GM21825 (cell line): ENCODE measurements around the gene CD82.

Source experiments
- ATAC-seq: cut with Tn5 transposase; IDR thresholded peaks from one replicate; pipeline ENCODE4 v1.9.1; 2021; ENCODE audit warnings: mild to moderate bottlenecking, moderate library complexity; ENCODE audit not compliant: unreplicated experiment

The CD82 gene

DNA sequence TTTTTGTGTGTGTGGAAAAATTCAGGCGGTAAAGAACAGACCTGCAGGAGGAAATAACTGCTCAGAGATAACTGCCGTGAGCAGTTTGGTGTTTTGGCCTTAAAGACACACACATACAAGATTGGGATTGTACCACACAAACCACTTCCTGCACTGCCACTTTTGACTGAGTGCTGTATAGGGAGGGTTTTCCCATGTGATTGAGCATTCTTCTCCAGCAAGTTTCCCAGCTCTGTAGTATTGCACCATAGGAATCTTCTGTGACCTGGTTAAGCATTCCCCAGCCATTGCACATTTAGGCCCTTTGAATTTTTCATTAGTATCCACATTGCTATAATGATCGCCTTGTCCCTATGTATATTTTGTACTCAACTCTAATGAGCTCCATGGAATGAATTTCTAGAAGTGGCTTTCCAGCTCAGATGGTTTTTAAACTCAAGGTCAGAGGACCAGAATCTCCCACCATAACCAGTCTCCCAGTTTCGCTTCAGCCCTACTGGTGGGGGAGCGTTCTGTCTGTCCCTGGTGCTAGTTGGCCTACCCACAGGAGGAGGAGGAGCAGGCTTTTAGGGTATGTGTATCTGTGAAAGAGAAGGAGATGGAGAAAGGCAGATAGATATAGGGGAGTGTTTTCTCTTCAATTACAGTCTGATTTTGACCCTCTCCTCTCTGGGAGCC is 9.3 kb downstream of the CD82 start:
- peak; percentile 39 for ATAC-seq

DNA sequence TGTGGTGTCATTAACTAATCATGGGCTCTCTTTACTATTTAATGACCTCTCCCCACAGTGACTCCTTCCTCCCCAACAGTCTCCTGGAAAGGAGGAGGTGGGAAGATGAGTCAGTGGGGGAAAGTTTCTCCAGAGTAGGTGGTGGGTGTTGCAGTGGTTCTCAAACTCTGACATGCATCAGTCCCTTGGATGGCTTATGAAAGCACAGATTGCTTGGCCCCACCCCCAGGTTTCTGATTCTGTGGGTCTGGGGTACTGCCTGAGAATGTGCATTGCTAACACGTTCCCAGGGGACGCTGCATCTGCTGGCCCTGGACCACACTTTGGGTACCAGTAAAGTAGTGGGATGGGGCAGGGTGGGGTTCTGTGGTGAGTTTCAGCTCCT is 9.8 kb downstream of the CD82 start:
- no peak for ATAC-seq

- no peak for ATAC-seq
Measured at GRCh38 chr11:44575962-44576361, 10.5 kb downstream of the CD82 start.

DNA sequence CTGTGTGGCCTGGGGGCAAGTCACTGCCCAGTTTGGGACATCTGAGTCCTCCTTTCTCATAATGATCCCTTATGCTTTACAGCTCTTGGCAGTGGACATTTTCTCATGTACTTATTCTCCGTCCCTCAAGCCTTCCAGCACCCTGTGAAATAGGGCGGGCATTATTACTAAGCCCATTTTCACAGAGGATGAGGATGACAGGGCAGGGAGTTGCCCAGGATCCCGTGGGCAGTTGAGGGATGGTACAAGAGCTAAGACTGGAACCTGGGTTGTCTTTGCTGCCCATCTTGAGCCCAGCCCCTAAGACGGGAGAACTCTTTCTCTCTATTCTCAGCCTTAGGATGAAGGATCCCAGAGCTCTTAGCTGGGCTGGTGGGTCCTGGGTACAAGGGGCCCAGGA is 11.2 kb downstream of the CD82 start:
- no peak for ATAC-seq

GRCh38 chr11:44577231-44577830 is 11.9 kb downstream of the CD82 start:
- ATAC-seq: no peak

- ATAC-seq: peak; percentile 43
Measured at GRCh38 chr11:44578279-44578678, 12.8 kb downstream of the CD82 start.

DNA sequence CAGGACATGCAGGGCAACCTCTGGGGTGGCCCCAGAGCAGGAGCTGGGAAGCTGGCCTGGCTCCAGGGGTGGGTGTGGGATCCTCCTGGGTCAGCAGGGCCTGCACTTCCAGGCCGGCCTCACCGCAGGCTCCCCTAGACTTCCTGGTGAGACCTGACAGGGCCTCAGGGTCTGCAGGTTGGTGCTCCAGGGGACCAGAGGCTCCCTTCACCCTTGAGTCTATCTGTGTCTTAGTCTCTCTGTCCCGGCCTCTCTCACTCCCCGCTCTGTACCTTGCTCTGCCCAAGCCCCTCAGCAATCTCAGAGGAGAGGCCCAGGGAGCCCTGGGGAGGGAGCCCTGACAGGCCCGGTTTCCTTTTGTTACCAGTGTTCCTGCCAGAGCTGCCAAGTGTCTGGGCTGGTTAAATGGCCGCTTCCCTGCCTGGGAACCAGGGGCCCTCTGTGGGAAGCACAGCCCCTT is 13.9 kb downstream of the CD82 start:
- no peak for ATAC-seq

GRCh38 chr11:44580701-44581100 is 15.2 kb downstream of the CD82 start:
- ATAC-seq: no peak

GRCh38 chr11:44581246-44581645 is 15.8 kb downstream of the CD82 start:
- ATAC-seq: no peak

DNA sequence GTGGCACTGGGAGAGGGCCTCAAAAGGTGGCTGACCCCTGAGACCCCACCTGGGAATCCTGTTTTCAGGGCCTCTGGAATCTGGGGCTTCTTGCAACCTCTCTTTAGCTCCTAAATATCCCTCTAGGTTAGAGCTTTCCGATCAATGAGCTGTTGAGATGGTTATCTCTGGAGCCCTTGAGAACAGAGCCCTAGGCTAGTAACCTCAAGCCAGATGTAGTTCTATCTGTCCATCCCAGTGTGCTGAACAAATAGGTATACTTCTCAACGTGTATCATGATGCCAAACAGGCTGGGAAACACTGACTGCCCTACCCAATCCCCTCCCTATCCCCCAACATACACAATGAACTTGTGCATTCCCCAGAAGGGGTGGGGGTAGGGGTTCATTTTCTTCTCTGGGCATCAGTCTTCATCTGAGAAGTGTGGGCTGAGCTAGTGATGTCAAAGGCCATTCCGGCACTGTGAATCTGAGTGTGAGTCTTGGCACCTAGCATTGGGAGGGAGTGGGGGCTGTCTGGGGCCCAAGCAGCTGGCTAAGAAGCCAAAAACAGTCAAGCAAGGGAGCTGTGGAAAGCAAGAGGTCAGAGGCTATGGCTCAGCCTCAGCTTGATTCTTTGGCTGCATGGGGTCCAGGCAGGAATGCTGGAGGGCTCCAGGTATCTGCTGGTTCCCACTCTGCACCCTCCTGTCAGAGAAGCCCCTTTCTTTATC is 17.3 kb downstream of the CD82 start:
- ATAC-seq: no peak

GRCh38 chr11:44583353-44583669 is 17.8 kb downstream of the CD82 start:
- ATAC-seq: no peak

GRCh38 chr11:44585421-44585820 is 20.0 kb downstream of the CD82 start:
- no peak for ATAC-seq

DNA sequence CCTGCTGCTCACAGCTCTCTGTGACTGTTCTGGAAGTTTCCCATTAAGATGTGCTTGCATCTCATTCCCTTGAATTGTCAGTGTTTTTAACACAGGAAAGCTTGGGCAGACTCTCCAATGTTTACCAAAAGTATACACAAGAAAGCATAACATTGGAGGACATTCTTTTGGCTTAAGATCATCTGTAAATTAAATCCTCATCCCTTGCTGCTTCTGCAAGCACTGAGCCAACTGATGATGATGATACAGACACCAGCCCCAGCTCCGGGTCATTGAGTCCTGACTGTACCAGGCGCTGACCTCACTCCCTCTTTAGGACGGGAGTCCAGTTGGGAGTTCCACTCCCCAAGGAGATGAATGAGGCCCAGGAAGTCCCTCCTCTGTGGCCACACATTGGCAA is 23.8 kb downstream of the CD82 start:
- ATAC-seq: no peak

GRCh38 chr11:44590769-44591168 is 25.3 kb downstream of the CD82 start:
- ATAC-seq: no peak

DNA sequence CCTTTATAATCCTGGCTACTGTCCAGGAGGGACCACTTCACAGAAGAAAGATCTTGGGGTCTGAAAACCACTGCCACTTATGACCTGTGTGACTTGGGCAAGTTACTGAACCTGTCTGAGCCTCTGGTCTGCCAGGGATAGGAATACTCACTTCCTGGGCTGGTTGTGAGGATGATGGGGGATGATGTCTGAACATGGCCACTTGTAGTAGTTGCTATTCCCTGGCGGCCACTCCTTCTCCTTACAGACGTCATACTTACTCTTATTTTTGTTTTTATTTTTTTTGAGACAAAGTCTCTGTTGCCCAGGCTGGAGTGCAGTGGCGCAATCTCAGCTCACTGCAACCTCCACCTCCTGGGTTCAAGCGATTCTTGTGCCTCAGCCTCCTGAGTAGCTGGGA is 26.1 kb downstream of the CD82 start:
- no peak for ATAC-seq

DNA sequence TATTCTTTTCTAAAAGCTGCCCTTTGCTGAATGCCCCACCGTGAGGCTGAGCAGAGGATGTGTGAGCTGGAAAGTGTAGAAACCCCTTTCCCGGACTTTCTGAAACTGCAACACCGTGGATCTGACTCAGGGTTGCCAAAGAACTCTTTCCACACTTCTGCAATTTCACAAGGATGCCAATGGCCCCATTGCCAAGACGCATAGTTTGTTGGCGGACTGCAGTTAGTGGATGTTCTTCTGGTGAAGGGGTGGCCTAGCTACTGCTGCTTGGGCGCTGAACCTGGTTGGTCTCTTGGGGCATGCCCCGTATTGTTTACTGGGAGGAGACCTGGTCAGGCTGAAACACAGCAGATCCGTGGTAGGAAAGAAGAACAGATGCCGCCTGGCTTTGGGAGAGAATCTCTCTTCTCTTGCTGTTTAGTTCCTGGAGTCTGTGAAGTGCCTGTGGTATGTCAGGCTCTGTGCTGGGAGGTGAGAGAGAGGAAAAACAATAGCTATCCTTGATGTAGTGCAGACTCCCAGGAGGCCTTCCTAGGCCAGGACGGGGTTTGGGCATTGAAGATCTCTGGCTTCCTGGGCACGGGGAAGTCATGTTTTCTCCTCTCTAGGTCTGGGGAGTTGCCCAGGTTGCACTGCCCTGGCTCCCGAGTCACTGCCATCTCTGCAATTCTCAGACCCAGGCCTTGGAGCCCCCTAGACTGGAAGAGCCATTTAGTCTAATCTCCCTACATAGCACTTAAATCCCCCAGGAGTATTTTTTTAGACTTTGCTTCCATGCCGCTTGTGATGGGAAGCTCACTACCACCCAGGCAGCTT is 26.9 kb downstream of the CD82 start:
- ATAC-seq: no peak

DNA sequence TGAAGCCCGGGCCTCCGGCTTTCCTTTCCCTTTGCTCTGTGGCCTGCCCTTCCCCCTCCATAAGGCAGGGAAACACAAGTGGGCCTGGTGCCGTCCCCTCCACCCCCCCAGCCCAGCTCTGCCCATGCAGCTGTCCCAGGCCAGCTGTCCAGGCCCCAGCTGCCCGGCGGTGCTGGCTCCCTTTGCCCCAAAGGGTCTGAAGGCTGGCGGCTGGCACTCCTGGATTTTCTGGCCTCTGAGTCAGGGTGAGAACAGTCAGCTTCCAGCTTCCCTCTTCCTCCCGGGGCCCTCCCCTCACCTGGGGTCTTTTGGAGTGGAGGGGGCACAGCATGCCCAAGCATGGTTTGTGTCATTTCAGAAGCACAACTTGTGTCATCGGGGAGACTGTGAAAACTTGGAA is 27.8 kb downstream of the CD82 start:
- no peak for ATAC-seq

DNA sequence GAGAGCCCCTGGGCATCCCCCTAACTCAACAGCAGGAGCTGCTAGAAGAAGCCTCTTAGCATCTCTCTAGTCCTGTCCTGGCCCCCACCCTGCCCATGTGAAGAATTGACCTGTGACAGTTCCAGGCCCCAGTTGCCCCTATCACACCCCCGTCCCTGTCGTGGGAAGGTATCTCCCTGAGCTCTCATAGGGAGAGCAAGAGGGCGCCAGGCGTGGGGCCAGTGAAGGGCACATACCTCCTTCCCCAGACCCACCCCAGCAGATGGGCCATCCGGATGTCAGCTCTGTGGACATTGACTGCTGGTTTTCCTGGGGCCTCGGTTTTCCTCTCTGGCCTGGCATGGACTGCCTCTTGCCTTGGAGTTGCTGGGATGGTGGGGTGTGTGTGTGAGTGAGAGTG is 29.5 kb downstream of the CD82 start:
- ATAC-seq: no peak

DNA sequence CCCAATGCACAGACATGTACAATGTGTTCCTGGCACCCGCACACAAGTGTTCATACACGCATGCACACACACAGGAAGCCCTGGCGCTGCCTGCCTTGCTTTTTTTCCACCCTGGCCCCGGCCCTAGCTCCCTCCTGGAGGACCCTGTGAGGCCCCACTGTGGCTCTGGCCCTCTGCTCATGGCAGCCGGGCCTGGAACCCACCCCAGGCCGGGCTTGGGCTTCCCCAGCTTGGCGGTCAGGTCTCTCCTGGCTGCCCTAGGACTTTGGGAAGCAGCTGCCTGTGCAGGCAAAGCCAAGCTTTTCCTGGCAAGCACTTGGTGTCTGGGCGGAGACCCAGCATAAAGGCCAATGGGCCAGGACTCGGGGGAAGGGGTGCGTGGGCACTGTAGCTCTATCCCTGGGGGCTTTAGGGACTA is 30.5 kb downstream of the CD82 start:
- no peak for ATAC-seq

GRCh38 chr11:44596525-44597276 is 31.2 kb downstream of the CD82 start:
- peak; percentile 23 for ATAC-seq
